ENCODE results near the gene MRPS35.

MRPS35 gene

DNA sequence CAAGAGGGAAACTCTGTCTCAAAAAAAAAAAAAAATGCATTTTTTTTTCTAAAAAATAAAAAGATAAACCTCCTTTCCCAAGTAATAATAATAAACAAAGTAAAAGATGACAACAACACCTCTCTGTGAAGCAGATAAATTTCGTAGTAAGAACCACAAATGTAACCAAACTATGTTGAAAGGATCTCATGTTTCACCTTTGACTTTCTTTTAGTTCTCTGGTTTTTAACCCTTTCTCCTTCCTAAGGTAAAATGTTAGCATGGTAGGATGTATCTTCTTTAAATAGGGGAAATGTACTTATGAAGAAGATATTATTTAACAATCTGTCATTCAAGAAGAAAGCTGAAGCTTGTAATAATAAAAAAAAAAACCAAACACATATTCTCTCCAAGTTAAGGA lies 67.6 kb downstream of the MRPS35 start:
- Mint-ChIP-seq H3K4me3 (peak overlapping the region; percentile 4), H3K4me1 (ENCODE audit: low read depth) (peaks cover 28% of the 10 kb centered on the region), H3K36me3 (ENCODE audit: low read depth) (peaks cover 12% of the 10 kb centered on the region), H3K27ac (no peak overlapping the region), H3K9me3 (no peaks in the 10 kb centered on the region), H3K27me3 (no peaks in the 10 kb centered on the region)

DNA sequence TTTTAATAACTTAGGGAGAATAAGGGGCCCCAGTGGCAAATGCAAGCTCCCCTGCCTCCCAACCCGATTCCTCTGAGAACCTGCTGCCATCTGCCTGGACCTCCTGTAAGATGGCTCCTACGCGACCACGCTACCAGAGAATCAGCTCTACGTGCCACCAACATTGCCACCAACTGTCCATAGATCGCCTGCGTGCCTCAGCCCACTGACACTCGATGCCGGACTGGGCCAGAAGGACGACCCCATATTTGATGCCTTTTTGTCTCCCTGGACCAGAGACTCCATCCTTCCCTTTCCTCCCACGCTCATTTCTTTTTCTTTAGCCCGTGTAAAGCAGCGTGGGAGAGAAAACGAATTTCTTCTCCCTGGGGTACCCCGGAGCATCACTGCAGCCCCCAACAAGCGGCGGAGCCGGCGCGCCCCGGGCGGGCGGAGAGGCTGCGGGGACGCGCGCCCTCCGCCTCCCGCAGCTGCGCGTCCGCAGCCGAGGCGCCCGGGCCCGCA lies 68.8 kb downstream of the MRPS35 start:
- Mint-ChIP-seq H3K27ac (peak overlapping the region; percentile 74), H3K4me1 (ENCODE audit: low read depth) (peaks cover 31% of the 10 kb centered on the region), H3K9me3 (no peaks in the 10 kb centered on the region), H3K4me3 (peak overlapping the region; percentile 78), H3K27me3 (no peaks in the 10 kb centered on the region), H3K36me3 (ENCODE audit: low read depth) (peaks cover 18% of the 10 kb centered on the region)

DNA sequence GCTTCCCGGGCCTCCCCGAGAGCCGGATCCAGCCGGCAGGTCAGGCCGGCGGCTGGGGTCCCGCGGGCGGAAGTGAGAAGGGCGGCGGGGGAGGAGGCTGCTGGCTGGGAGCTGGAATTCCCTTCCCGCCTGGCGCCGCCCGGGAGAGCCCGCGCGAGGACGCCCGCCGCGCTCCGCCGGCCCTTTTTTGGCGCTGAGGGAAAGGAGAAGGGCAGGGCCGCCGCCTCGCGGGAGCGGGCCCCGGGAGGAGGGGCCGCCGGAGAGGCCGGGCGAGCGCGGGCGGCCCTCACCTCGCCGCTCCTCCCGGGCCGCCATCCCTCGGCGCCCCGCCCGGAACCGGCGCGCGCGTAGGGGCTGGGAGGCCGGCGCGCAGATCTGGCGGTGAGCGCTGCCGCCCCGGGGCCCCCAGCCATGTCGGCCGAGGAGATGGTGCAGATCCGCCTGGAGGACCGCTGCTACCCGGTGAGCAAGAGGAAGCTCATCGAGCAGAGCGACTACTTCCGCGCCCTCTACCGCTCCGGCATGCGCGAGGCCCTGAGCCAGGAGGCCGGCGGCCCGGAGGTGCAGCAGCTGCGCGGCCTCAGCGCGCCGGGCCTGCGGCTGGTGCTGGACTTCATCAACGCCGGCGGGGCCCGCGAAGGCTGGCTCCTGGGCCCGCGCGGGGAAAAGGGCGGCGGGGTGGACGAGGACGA lies 69.4 kb downstream of the MRPS35 start, which contains the start of the genes KLHL42 and MANSC4:
TSS of gene KLHL42 (plus strand) at position 314 of the 692 bp plus-strand sequence. CDS start at position 412, 98 bp downstream.
TSS of gene MANSC4 (minus strand) at position 317 of the 692 bp plus-strand sequence. CDS start 8,960 bp downstream, outside the sequence.
- Mint-ChIP-seq H3K4me3 (peak within 1 kb of the TSS; percentile 85), H3K27ac (peak within 1 kb of the TSS; percentile 80), H3K36me3 (ENCODE audit: low read depth) (peaks cover 23% of the 10 kb centered on the region), H3K4me1 (ENCODE audit: low read depth) (peaks cover 36% of the 10 kb centered on the region), H3K9me3 (no peaks in the 10 kb centered on the region), H3K27me3 (no peaks in the 10 kb centered on the region)

GRCh38 chr12:27780612-27781408 lies 70.2 kb downstream of the MRPS35 start:
- H3K27me3 Mint-ChIP-seq, result no peaks in the 10 kb centered on the region
- H3K9me3 Mint-ChIP-seq, result no peaks in the 10 kb centered on the region
- peaks cover 28% of the 10 kb centered on the region for H3K36me3 Mint-ChIP-seq (ENCODE audit: low read depth)
- peaks cover 42% of the 10 kb centered on the region for H3K4me1 Mint-ChIP-seq (ENCODE audit: low read depth)
- H3K27ac Mint-ChIP-seq, result peak overlapping the region; percentile 80
- H3K4me3 Mint-ChIP-seq, result peak overlapping the region; percentile 85

DNA sequence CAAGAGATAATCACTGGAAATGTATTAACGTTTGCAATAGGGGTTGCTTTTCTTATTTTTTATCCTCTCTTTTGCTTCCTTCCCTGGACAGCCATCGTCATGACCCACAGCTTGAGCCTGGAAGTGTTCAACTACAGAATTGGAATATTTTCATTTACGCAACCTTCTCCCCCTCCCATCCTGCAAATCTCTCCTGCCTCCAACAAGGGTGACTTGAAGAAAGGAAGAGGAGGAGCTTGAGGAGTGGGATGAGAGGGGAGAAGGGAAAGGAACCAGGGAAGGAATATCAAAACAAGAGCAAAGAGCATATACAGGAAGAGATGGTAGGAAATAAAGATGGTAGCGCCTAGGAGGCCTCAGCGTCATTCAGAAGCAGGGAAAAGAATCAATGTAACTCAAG lies 71.0 kb downstream of the MRPS35 start:
- Mint-ChIP-seq H3K27me3 (no peaks in the 10 kb centered on the region), H3K9me3 (no peaks in the 10 kb centered on the region), H3K27ac (no peak overlapping the region), H3K4me1 (ENCODE audit: low read depth) (peaks cover 48% of the 10 kb centered on the region), H3K4me3 (peak overlapping the region; percentile 85), H3K36me3 (ENCODE audit: low read depth) (peaks cover 34% of the 10 kb centered on the region)

DNA sequence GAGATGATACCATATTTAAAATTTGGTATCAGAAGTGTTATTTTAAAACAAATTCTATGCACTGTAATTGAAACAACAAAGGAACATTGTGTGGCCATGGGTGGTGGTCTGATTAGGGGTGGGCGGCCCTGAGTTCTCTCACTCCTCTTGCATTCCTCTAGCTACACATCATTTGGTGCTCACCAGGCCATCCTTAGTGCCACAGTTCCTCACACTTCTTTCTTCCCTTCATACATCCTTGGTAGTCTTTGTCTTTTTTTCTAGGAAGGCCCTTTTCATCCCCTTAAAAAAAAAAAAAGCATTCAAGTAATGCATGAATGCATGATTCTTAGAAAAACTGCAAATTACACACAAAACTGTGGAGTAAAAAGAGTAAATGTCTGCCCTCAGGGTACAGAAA lies 71.8 kb downstream of the MRPS35 start:
- Mint-ChIP-seq H3K4me1 (ENCODE audit: low read depth) (peaks cover 48% of the 10 kb centered on the region), H3K4me3 (peak overlapping the region; percentile 85), H3K36me3 (ENCODE audit: low read depth) (peaks cover 34% of the 10 kb centered on the region), H3K27me3 (no peaks in the 10 kb centered on the region), H3K27ac (no peak overlapping the region), H3K9me3 (no peaks in the 10 kb centered on the region)

- H3K4me1 Mint-ChIP-seq (ENCODE audit: low read depth), result peaks cover 39% of the 10 kb centered on the region
- H3K27ac Mint-ChIP-seq, result no peak overlapping the region
- no peaks in the 10 kb centered on the region for H3K27me3 Mint-ChIP-seq
- H3K9me3 Mint-ChIP-seq, result no peaks in the 10 kb centered on the region
- H3K36me3 Mint-ChIP-seq (ENCODE audit: low read depth), result peaks cover 58% of the 10 kb centered on the region
- no peak overlapping the region for H3K4me3 Mint-ChIP-seq
Measured at GRCh38 chr12:27785882-27786570, 75.4 kb downstream of the MRPS35 start.

DNA sequence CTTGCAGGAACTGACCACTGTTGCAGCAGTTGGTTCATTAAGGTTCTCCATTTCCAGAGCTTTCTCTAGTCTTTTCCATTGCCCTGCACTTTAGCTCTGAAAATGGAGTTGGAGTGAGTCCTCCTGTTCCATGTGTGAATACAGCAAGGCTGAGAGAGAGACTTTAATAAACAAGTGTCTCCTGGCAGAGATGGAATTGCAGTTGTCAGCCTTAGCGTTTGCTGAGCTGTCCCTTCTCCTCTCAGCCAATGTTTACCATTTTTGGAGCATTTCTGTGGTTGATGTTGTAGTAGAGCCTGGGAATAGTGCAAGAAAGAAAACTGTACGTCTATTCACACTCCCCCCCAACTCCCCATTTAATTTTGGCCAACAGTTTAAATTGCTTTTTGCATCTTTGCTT lies 76.9 kb downstream of the MRPS35 start:
- Mint-ChIP-seq H3K9me3 (no peaks in the 10 kb centered on the region), H3K4me1 (ENCODE audit: low read depth) (peaks cover 24% of the 10 kb centered on the region), H3K36me3 (ENCODE audit: low read depth) (peaks cover 60% of the 10 kb centered on the region), H3K4me3 (no peak overlapping the region), H3K27ac (no peak overlapping the region), H3K27me3 (no peaks in the 10 kb centered on the region)

GRCh38 chr12:27790179-27790578 lies 79.5 kb downstream of the MRPS35 start:
- H3K27ac Mint-ChIP-seq, result no peak overlapping the region
- no peaks in the 10 kb centered on the region for H3K9me3 Mint-ChIP-seq
- no peak overlapping the region for H3K4me3 Mint-ChIP-seq

DNA sequence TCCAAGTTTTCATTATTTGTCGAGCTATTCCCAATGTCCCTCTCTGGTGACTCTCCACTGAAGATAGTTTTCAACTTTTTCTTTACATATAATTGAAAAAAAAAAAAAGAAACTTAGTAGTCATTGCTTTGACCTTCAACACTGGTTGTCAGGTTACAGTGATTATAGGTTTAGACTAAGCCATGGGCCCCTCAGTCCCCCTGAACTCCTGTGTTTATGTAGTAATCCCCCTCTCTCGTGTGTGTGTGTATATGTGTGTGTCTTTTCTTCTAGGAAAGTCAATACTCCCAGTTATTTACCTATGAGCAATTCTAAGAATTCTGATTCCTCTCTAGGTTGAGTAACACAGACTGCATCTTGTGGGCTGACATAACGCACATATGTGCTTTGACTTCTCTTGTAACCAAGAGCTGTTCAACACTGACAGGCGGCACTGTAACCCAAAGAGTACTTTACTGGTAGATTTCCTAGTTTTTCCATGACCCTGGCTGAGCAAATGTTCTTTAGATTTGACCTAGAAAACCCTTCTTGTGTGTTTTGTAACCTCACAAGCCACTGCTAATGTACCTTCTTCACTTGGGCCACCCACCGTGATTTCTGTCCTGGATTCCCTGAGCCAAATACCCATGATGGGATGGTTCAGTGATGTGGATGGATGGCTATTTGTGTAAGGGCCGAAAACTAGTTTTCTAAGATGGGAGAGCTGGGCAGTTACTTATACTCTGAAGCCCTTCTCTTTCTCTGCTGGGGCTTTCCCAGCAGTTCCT lies 84.4 kb downstream of the MRPS35 start:
- Mint-ChIP-seq H3K9me3 (no peaks in the 10 kb centered on the region), H3K4me3 (no peak overlapping the region), H3K27ac (no peak overlapping the region), H3K4me1 (ENCODE audit: low read depth) (peaks cover 10% of the 10 kb centered on the region), H3K36me3 (ENCODE audit: low read depth) (peaks cover 69% of the 10 kb centered on the region), H3K27me3 (no peaks in the 10 kb centered on the region)

More at GRCh38 chr12:27790179-27790578, 79.5 kb downstream of the MRPS35 start:
- H3K36me3 Mint-ChIP-seq (ENCODE audit: low read depth), result peaks cover 65% of the 10 kb centered on the region
- peaks cover 20% of the 10 kb centered on the region for H3K4me1 Mint-ChIP-seq (ENCODE audit: low read depth)
- H3K27me3 Mint-ChIP-seq, result no peaks in the 10 kb centered on the region

DNA sequence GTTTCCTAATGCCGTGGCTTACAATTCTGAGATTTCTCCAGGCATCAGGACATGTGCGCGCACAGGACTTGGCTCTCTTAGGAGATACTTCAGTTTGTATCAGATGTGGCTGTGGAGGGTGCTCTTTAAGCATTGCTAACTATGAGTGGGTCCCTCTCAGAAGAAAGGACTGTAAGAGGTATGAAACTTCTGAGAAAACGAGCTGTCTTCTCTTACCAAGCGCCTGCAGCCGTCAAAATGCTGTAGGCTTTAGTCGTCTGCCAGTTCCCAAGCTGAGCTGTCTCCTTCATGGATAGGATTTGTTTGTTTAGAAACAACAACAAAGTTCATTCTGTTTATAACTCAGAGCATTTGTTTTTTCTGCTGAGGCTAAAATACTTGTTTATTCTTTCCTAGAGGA lies 85.5 kb downstream of the MRPS35 start:
- no peak overlapping the region for H3K4me3 Mint-ChIP-seq
- no peaks in the 10 kb centered on the region for H3K27me3 Mint-ChIP-seq
- H3K9me3 Mint-ChIP-seq, result no peaks in the 10 kb centered on the region
- H3K27ac Mint-ChIP-seq, result no peak overlapping the region
- H3K4me1 Mint-ChIP-seq (ENCODE audit: low read depth), result peaks cover 21% of the 10 kb centered on the region
- H3K36me3 Mint-ChIP-seq (ENCODE audit: low read depth), result peaks cover 69% of the 10 kb centered on the region

DNA sequence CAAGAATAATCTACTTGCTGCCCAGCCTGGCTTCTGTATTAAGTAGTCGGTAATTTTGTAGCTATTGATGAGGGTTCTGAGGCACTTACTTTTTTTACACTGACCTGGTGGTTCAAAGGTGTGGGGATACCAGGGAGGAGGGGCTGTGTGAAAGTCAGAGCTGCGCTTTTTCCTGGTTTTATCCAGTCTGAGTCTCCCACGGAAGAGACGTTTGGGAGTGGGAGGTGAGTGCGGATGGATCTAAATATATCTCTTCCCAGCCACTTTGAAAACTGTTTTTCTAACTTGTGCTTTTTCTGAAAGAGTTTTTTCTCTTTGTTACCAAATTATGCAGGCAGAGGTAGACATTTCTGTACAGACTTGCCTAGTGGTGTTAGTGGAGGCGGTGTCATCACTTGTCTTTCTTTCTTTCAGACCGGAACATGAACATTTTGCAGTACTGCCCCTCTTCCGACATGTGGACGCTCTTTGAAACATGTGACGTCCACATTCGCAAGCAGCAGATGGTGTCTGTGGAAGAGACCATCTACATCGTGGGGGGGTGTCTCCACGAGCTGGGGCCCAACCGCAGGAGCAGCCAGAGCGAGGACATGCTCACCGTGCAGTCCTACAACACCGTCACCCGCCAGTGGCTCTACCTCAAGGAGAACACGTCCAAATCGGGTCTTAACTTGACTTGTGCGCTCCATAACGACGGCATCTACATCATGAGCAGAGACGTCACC lies 86.8 kb downstream of the MRPS35 start:
- no peak overlapping the region for H3K27ac Mint-ChIP-seq
- no peak overlapping the region for H3K4me3 Mint-ChIP-seq
- H3K36me3 Mint-ChIP-seq (ENCODE audit: low read depth), result peaks cover 58% of the 10 kb centered on the region
- H3K27me3 Mint-ChIP-seq, result no peaks in the 10 kb centered on the region
- peaks cover 35% of the 10 kb centered on the region for H3K4me1 Mint-ChIP-seq (ENCODE audit: low read depth)
- no peaks in the 10 kb centered on the region for H3K9me3 Mint-ChIP-seq

DNA sequence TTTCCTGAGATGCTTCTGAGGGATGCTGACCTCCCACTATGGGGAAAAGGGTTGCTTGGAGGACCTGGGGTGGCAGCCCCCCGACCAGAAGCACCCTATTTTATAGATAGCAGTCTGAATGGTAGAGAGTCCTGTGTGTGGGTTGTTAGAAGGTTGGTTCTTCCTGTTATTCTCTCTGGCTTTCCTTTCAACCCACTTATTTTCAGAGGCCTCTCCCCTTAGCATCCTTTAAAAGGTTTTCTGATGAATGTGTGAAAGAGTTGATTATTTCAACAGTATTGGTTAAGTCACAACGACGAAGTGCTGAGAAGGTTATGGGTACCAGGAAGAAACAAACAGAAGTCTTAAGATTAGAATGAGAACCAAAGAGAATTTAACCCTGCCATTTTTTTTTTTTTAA lies 90.2 kb downstream of the MRPS35 start:
- Mint-ChIP-seq H3K36me3 (ENCODE audit: low read depth) (peaks cover 40% of the 10 kb centered on the region), H3K27me3 (no peaks in the 10 kb centered on the region), H3K9me3 (no peaks in the 10 kb centered on the region), H3K4me1 (ENCODE audit: low read depth) (peaks cover 44% of the 10 kb centered on the region), H3K4me3 (peak overlapping the region; percentile 24), H3K27ac (peak overlapping the region; percentile 85)

DNA sequence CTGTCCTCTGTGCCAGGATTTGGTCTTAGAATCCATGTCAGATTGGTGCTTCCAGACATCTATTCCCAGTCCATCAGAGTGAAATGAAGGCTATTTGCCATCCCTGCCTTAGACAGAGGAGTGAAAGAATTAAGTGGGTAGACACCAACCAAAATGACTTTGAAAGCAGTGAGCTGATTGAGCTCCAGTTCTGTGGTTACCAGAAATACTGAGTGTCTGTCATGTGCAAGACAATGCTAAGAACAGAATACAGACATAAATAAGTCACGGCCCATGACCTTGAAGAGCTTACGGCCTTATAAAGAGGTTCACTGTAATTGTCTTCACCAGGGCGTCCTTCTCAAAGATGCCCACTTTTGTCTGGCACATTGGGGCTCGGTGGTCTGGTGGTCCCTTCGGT lies 91.0 kb downstream of the MRPS35 start:
- H3K36me3 Mint-ChIP-seq (ENCODE audit: low read depth), result peaks cover 35% of the 10 kb centered on the region

More for the DNA sequence above, 91.0 kb downstream of the MRPS35 start:
- H3K4me3 Mint-ChIP-seq, result no peak overlapping the region
- H3K27ac Mint-ChIP-seq, result peak overlapping the region; percentile 88
- no peaks in the 10 kb centered on the region for H3K9me3 Mint-ChIP-seq
- H3K27me3 Mint-ChIP-seq, result no peaks in the 10 kb centered on the region
- H3K4me1 Mint-ChIP-seq (ENCODE audit: low read depth), result peaks cover 52% of the 10 kb centered on the region

All from stimulated activated naive CD8-positive, alpha-beta T cell treated with anti-CD3 and anti-CD28 coated beads, Interleukin-15, Interleukin-2, amounts not matched to agents 100 ng/mL and 50 ng/mL, for 24 hours (primary cell).